Daoy (cell line): Measurements from ENCODE around the gene RHOU. TPM values are rescaled to one million over a fixed set of nuclear protein-coding genes. Genes with fewer than 3 reads are reported as not detected.
"Not testable (repeated sequence)": the region's sequence is repeated elsewhere in the genome, so short reads cannot be mapped to it uniquely, and the experiment has no call there.

Source experiments
- DNase-seq: peaks from one replicate; pipeline ENCODE4 v3.0.0-alpha.2; 2015; ENCODE audit warnings: low read depth
- total RNA-seq: library from RNA; depleted of rRNA; stranded (reverse); fragments of >200 nt; shearing (Covaris generic); gene quantifications from 2 replicates; pipeline ENCODE4 v1.2.3, GENCODE V29; 2014

RHOU gene
- total RNA-seq, 1 experiment from 2014 or later, result 1.9 TPM

DNA sequence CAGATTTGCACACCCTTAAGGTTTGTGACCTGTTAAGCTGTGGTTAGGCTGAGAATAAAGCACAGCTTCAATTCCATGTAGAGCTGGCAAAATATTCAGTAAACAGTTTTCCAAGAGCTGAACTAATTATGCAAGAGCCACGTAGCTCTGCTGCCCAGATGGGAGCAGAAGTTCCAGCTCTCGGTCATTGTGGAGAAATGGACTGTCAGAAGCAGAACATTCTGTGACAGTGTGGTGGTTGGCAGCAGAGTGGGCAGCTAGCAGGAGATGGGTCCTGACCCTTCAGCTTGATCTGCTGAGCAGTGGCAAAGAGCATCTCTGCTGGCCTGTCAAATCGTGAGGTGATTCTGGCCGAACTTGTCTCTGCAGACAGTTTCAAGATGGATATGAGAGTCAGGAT, 23.2 kb downstream of the RHOU start:
- no peak for DNase-seq

DNA sequence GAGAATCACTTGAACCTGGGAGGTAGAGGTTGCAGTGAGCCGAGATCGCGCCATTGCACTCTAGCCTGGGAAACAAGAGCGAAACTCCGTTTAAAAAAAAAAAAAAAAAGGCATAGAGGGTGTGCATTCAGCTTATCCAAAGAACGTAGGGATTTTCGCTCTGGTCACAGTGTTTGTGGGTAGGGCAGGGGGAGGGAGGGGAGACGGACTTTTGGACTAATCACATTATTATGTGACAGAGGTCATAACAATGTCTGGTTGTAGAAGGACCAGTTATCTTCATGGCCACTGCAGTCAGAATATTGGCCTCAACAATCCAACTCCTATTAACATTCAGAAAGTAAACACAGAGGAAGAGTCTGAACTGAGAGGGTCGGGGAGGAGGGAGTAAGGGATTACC, 25.7 kb downstream of the RHOU start:
- no peak for DNase-seq

GRCh38 chr1:228763561-228763960, 28.3 kb downstream of the RHOU start:
- no peak for DNase-seq

- DNase-seq, result no peak
These were observed 30.1 kb downstream of the RHOU start for GRCh38 chr1:228765168-228765946.

DNA sequence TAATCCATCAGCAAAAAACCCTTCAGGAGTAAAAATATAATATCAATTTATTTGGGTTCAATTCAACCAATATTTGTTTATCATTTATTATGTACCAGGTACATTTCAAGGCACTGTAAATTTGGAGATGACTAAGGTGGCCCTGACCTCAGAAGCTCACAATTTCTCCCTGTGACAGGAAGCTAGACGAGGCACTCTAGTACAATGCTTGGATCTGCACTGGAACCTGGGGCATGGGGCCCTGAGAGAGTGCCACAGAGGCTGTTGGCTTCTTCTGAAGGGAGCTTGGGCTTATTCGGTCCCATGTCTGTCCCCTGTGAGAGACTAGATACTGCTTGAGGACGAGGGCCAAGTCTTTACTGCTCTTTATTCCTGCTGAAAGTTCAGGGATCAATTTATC, 31.5 kb downstream of the RHOU start:
- DNase-seq, result no peak

GRCh38 chr1:228767636-228768354, 32.5 kb downstream of the RHOU start:
- no peak for DNase-seq

- DNase-seq, result no peak
These were observed 33.2 kb downstream of the RHOU start for GRCh38 chr1:228768355-228769000.

- DNase-seq, result no peak
These were observed 35.5 kb downstream of the RHOU start for GRCh38 chr1:228770779-228771223.

DNA sequence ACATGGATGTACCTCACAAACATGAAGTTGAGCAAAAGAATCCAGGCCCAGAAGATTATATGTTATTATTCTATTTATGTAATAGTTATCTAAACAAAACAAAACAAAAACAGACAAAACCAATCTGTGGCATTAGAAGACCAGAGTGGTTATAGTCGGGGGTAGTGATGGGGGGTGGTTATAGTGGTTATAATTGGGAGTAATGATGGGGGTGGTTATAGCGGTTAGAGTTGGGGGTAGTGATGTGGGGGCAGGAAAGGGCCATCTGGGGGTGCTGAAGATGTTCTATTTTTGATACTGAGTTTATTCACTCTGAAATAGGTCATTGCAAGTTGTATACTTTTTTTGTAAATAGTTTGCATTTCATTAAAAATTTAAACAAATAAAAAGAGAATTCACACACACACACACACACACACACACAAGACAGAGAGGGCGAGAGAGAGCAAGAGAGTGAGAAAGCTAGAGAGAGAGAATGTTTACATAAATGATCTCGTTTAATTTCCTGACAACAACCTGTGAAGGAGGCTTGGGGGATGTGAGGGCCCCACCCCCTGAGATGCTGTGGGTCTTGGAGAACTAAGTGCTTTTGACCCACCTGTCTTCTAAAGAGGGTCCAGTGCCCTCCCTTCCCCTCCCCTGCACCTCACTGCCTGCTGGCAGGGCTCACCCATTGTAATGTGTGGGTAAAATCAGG, 37.4 kb downstream of the RHOU start:
- no peak for DNase-seq

DNA sequence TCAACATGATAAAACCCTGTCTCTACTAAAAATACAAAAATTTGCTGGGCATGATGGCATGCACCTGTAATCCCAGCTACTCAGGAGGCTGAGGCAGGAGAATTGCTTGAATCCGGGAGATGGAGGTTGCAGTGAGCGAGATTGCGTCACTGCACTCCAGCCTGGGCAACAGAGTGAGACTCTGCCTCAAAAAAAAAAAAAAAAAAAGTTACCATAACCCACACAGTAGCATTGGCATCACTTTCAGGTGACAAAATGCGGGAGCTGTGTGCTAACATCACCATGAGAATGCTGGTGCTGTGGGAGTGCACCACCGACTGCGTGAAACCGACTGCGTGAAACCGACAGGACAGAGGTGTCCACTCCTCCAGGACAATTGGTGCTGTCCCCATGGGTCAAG, 40.7 kb downstream of the RHOU start:
- DNase-seq, result not testable (repeated sequence)

GRCh38 chr1:228776449-228776848, 41.2 kb downstream of the RHOU start:
- DNase-seq, result no peak

- DNase-seq, result no peak
These were observed 42.0 kb downstream of the RHOU start for GRCh38 chr1:228777236-228777635.

DNA sequence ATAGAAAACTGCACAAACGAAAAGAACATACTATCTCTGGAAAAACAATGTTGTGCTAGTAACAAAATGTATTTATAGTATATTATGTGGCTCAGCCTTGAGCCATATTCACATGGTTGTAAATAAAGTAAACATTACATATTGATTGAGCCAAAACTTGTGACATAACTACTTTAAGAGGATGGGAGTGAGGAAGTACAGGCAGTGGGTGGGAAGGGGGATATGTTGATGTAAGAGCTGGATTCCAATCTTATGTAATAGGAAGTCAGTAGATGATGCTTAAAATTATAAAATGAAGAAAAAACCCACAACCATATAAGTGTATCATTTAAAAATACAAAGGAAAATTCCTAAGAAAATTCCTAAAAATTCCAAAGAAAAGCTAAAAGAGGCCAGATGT, 42.7 kb downstream of the RHOU start:
- DNase-seq, result no peak

DNA sequence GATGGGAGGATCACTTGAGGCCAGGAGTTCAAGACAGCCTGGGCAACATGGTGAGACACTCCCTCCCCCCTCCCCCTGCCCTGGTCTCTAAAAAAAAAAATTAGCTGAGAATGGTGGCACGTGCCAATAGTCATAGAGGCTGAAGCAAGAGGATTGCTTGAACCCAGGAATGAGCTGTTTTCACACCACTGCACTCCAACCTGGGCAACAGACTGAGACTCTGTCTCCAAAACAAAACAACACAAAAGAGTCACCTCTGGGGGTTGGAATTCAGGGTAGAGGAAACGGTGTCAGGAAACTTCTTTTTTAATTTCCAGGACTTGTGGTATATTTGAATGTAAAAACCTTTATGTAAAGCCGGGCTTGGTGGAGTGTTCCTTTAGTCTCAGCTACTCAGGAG, 43.2 kb downstream of the RHOU start:
- DNase-seq, result no peak

DNA sequence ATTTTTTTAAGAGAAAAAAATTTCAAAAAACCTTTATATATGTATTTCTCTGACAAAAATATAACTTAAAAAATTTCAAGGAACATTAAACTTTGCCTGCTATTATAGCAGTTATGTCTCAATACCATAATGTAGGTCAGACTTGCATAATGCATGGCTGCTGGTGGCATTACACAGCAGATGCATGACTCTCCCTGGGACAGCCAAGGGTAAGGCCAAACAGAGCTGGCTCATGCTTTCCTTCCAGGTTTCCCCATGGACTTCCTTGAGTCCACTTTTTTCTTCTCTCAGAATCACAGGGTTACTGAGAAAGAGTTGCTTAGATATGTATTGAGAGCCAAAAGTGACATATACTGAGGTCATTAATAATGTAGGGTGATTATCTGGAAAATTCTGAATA, 43.7 kb downstream of the RHOU start:
- no peak for DNase-seq

DNA sequence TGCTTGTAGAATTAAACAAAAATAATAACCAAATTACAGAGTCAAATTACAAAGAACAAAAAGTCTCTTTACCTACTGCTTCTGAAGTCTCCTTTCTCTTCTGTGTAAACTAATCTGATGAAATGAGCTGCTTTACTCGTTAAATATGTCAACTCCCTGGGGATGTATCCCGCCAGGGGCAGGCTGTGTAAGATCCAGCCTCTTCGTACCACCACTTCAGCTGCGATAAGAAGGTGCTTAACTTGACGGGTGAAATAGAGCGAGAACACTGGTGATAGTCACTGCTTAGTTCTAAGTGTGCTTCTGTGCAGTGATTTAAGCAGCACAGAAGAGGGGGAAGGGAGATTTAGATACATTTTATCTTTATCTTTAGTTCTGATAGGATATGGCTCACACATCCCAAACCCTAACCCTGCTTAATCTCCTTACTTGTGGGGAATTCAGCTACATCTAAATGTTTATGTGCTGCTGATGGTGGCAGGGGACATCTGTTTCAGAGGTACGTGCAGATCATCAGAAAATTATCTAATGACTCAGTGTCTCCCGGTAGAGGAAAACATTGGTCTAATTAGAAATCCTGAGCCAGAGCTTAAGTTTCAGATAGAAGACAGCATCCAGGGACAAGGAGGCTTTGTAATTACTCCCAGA, 46.0 kb downstream of the RHOU start:
- peak; percentile 79 for DNase-seq

GRCh38 chr1:228781809-228782661, 46.8 kb downstream of the RHOU start:
- DNase-seq, result no peak

DNA sequence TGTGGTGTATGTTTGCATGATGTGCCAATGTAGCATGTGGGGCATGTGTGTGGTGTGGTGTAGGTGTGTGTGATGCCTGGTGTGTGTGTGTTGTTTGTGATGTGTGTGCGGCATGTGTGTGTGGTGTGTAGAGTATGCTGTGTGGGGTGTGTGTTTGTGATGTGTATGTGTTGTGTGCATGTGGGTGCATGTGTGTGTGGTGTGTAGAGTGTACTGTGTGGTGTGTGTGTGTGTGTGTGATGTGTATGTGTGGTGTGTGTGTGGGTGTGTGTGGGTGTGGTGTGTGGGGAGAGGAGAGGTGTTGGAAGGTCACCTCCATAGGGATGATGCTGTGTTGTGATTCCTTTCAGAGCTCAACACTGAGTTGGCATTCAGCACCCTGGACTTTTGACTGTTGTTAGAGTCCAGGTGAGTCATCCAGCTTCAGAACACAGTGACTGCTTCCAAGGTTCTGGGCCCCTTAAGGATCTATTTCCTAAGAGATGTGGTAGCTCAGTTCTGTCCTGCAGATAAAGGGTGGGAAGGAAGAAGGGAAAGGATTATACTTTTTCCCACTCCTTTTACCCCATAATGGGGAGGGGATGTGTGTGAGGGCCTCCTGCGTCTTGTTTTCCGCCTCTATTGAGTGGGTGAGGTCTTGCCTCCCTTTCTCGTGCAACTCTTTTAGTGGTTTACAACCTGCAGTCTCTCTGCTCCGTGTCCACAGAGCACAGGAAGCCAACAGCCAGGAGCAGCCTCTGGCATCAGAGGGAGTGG, 47.6 kb downstream of the RHOU start:
- peak; percentile 71 for DNase-seq

- DNase-seq, result no peak
These were observed 48.2 kb downstream of the RHOU start for GRCh38 chr1:228783418-228784040.
